B cell (primary cell): ENCODE measurements around the gene COL26A1.

Experiments used
- CTCF ChIP-seq: fragments of 200-600 bp; IDR thresholded peaks from one replicate; pipeline ENCODE4 v1.8.0; 2022; ENCODE audit warnings: antibody characterized with exemption, mild to moderate bottlenecking
- EZH2 ChIP-seq: IDR thresholded peaks from 2 replicates; pipeline ENCODE4 v1.6.1; 2012; ENCODE audit warnings: borderline replicate concordance, low read depth, mild to moderate bottlenecking, moderate library complexity, low read length; ENCODE audit not compliant: insufficient read depth, poor library complexity, severe bottlenecking

DNA sequence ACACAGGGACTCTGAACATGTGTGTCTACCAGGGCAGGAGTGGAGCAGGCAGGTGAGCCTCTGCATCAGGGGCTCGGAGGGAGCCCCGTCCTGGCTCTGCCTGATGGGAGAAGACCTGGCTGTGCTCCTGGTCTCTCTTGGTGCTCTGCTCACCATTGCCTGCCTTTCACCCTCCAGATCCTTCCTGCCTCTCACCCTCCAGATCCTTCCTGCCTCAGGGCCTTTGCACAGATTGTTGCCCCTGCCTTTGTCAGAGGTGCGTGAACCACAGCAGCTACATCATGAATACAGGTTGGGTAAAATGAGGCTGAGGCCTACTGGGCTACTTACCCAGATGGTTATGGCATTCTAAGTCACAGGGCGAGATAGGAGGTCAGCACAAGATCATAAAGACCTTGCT is 16.6 kb downstream of the COL26A1 start:
- no peak for TF ChIP-seq CTCF
- no peak for TF ChIP-seq EZH2
